ENCODE data around the gene XYLB.
A peak's percentile ranks its signal among the peaks of the same experiment; 100 is the strongest.
"Not testable (repeated sequence)": the region's sequence is repeated elsewhere in the genome, so short reads cannot be mapped to it uniquely, and the experiment has no call there.

The XYLB gene

GRCh38 chr3:38346587-38347410 lies at the start of gene XYLB:
XYLB (plus strand) TSS chr3:38346785; CDS start chr3:38346869, 84 bp downstream.
- DNase-seq = peak; percentile 40

GRCh38 chr3:38297053-38297452 lies 49.5 kb upstream of the XYLB start:
- not testable (repeated sequence) for DNase-seq

GRCh38 chr3:38297537-38297936 lies 49.0 kb upstream of the XYLB start:
- DNase-seq = no peak

GRCh38 chr3:38297947-38298711 lies 48.5 kb upstream of the XYLB start:
- no peak for DNase-seq

- no peak for DNase-seq
These were observed 39.6 kb upstream of the XYLB start for GRCh38 chr3:38306941-38307340.

GRCh38 chr3:38307599-38307998 lies 39.0 kb upstream of the XYLB start:
- DNase-seq = no peak

- DNase-seq = no peak
These were observed 38.1 kb upstream of the XYLB start for GRCh38 chr3:38308456-38308855.

GRCh38 chr3:38311476-38311875 lies 35.1 kb upstream of the XYLB start:
- DNase-seq = peak; percentile 55

GRCh38 chr3:38311941-38312340 lies 34.6 kb upstream of the XYLB start:
- DNase-seq = no peak

GRCh38 chr3:38312356-38312755 lies 34.2 kb upstream of the XYLB start:
- DNase-seq = no peak

GRCh38 chr3:38313263-38313662 lies 33.3 kb upstream of the XYLB start:
- DNase-seq = no peak

- no peak for DNase-seq
These were observed 32.9 kb upstream of the XYLB start for GRCh38 chr3:38313695-38314094.

- DNase-seq = no peak
These were observed 32.3 kb upstream of the XYLB start for GRCh38 chr3:38314112-38314763.

- DNase-seq = no peak
These were observed 31.7 kb upstream of the XYLB start for GRCh38 chr3:38314764-38315487.

GRCh38 chr3:38315488-38316230 lies 30.9 kb upstream of the XYLB start:
- DNase-seq = no peak

GRCh38 chr3:38316356-38317191 lies 30.0 kb upstream of the XYLB start:
- no peak for DNase-seq

GRCh38 chr3:38317192-38317759 lies 29.3 kb upstream of the XYLB start:
- DNase-seq = no peak

- no peak for DNase-seq
These were observed 27.6 kb upstream of the XYLB start for GRCh38 chr3:38318766-38319671.

- DNase-seq = not testable (repeated sequence)
These were observed 25.9 kb upstream of the XYLB start for GRCh38 chr3:38320638-38321037.

GRCh38 chr3:38323060-38323459 lies 23.5 kb upstream of the XYLB start:
- no peak for DNase-seq

All from SIG-M5 (cell line).